ENCODE data around the gene PPFIBP2.

The PPFIBP2 gene

DNA sequence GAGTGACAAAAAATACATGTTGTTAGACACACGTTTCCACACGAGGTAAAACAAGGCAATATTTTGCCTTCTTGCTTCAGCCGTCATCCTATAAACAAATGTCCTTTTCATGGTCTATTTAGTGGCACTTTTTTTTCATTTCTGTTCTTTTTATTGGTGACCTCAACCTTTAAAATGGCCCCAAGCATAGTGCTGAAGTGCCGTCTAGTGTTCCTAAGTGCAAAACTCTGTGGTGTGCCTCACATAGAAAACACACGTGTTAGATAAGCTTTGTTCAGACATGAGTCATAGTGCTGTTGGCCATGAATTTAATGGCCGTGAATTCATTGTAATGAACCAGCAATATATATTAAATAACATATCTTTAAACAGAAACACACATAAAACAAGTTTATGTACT is 176.8 kb downstream of the PPFIBP2 start (continued):
- TF ChIP-seq, protein P1, sequence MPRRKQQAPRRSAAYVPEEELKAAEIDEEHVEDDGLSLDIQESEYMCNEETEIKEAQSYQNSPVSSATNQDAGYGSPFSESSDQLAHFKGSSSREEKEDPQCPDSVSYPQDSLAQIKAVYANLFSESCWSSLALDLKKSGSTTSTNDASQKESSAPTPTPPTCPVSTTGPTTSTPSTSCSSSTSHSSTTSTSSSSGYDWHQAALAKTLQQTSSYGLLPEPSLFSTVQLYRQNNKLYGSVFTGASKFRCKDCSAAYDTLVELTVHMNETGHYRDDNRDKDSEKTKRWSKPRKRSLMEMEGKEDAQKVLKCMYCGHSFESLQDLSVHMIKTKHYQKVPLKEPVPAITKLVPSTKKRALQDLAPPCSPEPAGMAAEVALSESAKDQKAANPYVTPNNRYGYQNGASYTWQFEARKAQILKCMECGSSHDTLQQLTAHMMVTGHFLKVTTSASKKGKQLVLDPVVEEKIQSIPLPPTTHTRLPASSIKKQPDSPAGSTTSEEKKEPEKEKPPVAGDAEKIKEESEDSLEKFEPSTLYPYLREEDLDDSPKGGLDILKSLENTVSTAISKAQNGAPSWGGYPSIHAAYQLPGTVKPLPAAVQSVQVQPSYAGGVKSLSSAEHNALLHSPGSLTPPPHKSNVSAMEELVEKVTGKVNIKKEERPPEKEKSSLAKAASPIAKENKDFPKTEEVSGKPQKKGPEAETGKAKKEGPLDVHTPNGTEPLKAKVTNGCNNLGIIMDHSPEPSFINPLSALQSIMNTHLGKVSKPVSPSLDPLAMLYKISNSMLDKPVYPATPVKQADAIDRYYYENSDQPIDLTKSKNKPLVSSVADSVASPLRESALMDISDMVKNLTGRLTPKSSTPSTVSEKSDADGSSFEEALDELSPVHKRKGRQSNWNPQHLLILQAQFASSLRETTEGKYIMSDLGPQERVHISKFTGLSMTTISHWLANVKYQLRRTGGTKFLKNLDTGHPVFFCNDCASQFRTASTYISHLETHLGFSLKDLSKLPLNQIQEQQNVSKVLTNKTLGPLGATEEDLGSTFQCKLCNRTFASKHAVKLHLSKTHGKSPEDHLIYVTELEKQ (tag by site-specific recombination; IDR thresholded peaks at IDR 0.05; ENCODE audit: borderline replicate concordance): peak; percentile 68
- TF ChIP-seq GFI1B (tag by site-specific recombination; IDR thresholded peaks at IDR 0.05): no peak
- TF ChIP-seq ZNF530 (tag by site-specific recombination; IDR thresholded peaks at IDR 0.05; ENCODE audit: low read depth): no peak
- peak; percentile 80; the same call in 1 of the 2 replicates for TF ChIP-seq ZNF24 (tag by site-specific recombination; IDR thresholded peaks at IDR 0.05)
- TF ChIP-seq KLF10 (tag by site-specific recombination; IDR thresholded peaks at IDR 0.05): peak; percentile 45; the same call in 1 of the 2 replicates
- no peak for TF ChIP-seq EGR2 (tag by site-specific recombination; IDR thresholded peaks at IDR 0.05; ENCODE audit: low read depth)
- no peak for TF ChIP-seq ZNF701 (tag by site-specific recombination; IDR thresholded peaks at IDR 0.05)
- peak; percentile 26; the same call in 1 of the 2 replicates for TF ChIP-seq ZBTB8A (tag by site-specific recombination; IDR thresholded peaks at IDR 0.05)
- TF ChIP-seq ZNF37A (tag by site-specific recombination; IDR thresholded peaks at IDR 0.05): no peak
- no peak for TF ChIP-seq ZNF354C (tag by site-specific recombination; IDR thresholded peaks at IDR 0.05; ENCODE audit: borderline replicate concordance, low read depth)
- TF ChIP-seq GLIS2 (tag by site-specific recombination; IDR thresholded peaks at IDR 0.05): no peak
- TF ChIP-seq ZNF266 (tag by site-specific recombination; IDR thresholded peaks at IDR 0.05; ENCODE audit: low read depth): no peak
- TF ChIP-seq ZNF157 (tag by site-specific recombination; IDR thresholded peaks at IDR 0.05): no peak
- no peak for TF ChIP-seq HOXA7 (CRISPR knock-in tag; IDR thresholded peaks at IDR 0.05; ENCODE audit: borderline replicate concordance)
- TF ChIP-seq ZBTB26 (tag by site-specific recombination; optimal IDR thresholded peaks at IDR 0.05): no peak
- TF ChIP-seq RBAK (tag by site-specific recombination; IDR thresholded peaks at IDR 0.05): no peak
- peak; percentile 61; the same call in 1 of the 2 replicates for TF ChIP-seq KLF8 (tag by site-specific recombination; IDR thresholded peaks at IDR 0.05)
- no peak for TF ChIP-seq ZNF223 (tag by site-specific recombination; IDR thresholded peaks at IDR 0.05)
- TF ChIP-seq ZNF473 (tag by site-specific recombination; IDR thresholded peaks at IDR 0.05): no peak
- TF ChIP-seq ZNF664 (tag by site-specific recombination; IDR thresholded peaks at IDR 0.05): 0 out of 2 replicates have a peak, but pooled peaks have one; percentile 14
- TF ChIP-seq SP7 (tag by site-specific recombination; IDR thresholded peaks at IDR 0.05): peak; percentile 67
- no peak for TF ChIP-seq WT1 (tag by site-specific recombination; IDR thresholded peaks at IDR 0.05)
- TF ChIP-seq SETDB1 (IDR thresholded peaks at IDR 0.05; ENCODE audit: insufficient read length, low read length): peak; percentile 11
- no peak for TF ChIP-seq ZBTB20 (tag by site-specific recombination; IDR thresholded peaks at IDR 0.05)
- TF ChIP-seq, protein P2, sequence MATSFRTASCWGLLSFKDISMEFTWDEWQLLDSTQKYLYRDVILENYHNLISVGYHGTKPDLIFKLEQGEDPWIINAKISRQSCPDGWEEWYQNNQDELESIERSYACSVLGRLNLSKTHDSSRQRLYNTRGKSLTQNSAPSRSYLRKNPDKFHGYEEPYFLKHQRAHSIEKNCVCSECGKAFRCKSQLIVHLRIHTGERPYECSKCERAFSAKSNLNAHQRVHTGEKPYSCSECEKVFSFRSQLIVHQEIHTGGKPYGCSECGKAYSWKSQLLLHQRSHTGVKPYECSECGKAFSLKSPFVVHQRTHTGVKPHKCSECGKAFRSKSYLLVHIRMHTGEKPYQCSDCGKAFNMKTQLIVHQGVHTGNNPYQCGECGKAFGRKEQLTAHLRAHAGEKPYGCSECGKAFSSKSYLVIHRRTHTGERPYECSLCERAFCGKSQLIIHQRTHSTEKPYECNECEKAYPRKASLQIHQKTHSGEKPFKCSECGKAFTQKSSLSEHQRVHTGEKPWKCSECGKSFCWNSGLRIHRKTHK (tag by site-specific recombination; IDR thresholded peaks at IDR 0.05): no peak
- no peak for TF ChIP-seq ZNF585B (tag by site-specific recombination; IDR thresholded peaks at IDR 0.05)
- no peak for TF ChIP-seq ZNF571 (tag by site-specific recombination; IDR thresholded peaks at IDR 0.05)
- peak; percentile 59 for TF ChIP-seq GLIS1 (tag by site-specific recombination; IDR thresholded peaks at IDR 0.05)
- TF ChIP-seq ZNF580 (tag by site-specific recombination; IDR thresholded peaks at IDR 0.05): peak; percentile 61
- no peak for TF ChIP-seq BCL6B (tag by site-specific recombination; IDR thresholded peaks at IDR 0.05)
- TF ChIP-seq KLF16 (tag by site-specific recombination; IDR thresholded peaks at IDR 0.05): 0 out of 2 replicates have a peak, but pooled peaks have one; percentile 26
- TF ChIP-seq ZSCAN5A (tag by site-specific recombination; IDR thresholded peaks at IDR 0.05): no peak
- TF ChIP-seq ZNF777 (tag by site-specific recombination; IDR thresholded peaks at IDR 0.05; ENCODE audit: borderline replicate concordance): no peak

All from HEK293 (cell line).